Measurements from ENCODE around the gene CFAP97D2.

The CFAP97D2 gene

DNA sequence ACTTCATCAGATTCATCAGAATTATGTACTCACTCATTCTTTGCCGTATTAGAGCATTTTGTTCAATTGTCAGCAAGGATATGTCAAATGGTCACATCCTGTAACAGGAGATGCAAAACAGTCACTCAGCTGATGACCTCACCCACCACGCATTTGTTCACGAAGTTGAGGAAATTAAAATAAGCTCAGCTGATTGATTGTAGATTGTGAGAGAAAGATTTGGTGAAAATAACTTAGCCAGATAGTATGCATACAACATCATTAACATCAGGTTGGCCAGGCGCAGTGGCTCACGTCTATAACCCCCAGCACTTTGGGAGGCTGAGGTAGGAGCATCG lies 33.1 kb downstream of the CFAP97D2 start:
- TF ChIP-seq, protein P1, sequence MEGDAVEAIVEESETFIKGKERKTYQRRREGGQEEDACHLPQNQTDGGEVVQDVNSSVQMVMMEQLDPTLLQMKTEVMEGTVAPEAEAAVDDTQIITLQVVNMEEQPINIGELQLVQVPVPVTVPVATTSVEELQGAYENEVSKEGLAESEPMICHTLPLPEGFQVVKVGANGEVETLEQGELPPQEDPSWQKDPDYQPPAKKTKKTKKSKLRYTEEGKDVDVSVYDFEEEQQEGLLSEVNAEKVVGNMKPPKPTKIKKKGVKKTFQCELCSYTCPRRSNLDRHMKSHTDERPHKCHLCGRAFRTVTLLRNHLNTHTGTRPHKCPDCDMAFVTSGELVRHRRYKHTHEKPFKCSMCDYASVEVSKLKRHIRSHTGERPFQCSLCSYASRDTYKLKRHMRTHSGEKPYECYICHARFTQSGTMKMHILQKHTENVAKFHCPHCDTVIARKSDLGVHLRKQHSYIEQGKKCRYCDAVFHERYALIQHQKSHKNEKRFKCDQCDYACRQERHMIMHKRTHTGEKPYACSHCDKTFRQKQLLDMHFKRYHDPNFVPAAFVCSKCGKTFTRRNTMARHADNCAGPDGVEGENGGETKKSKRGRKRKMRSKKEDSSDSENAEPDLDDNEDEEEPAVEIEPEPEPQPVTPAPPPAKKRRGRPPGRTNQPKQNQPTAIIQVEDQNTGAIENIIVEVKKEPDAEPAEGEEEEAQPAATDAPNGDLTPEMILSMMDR (conservative IDR thresholded peaks at IDR 0.05; ENCODE audit: low read length), result no peak
- no peak for DNase-seq (ENCODE audit: low read depth)
- no peak overlapping the region for H3K4me3 ChIP-seq (ENCODE audit: low read length)

DNA sequence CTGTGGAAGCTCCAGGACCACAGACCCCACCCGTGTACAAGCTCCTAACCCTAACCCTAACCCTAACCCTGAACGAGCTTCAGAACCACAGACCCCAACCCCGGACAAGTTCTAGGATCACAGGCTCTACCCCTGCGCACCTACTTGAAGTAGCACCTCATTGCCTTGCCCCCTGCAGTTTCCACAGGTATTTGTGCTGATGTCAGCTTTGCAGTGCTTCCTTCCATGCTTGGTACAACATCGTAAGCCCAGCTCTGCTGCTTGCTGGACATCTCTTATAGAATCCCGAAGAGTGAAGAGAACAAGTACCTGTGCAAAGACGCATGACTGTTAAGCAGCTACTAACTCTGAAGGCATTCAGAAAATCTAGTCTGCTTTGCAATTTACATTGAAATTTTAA lies 34.9 kb downstream of the CFAP97D2 start:
- no peak for DNase-seq (ENCODE audit: low read depth)
- no peak overlapping the region for H3K4me3 ChIP-seq (ENCODE audit: low read length)
- TF ChIP-seq, protein P1 (conservative IDR thresholded peaks at IDR 0.05; ENCODE audit: low read length), result no peak

DNA sequence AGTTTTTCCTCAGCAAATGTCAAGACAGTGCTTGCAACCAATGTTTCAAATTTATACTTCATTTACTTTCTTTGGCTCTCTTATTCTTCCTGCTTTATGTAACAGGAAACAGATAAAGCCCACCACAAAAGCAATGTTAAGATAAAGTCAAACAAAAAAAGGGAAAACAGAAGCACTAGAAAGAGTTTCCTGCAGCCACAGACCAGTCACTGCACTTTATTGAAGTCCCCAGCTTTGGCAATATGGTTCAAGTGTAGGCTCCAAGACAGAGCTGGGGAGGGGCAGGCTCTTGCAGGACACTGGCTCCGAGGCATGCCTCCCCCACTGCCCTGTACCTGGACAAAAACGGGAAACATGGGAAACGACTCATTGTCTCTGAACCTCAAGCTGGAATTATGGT lies 40.3 kb downstream of the CFAP97D2 start:
- DNase-seq (ENCODE audit: low read depth), result no peak
- TF ChIP-seq, protein P1 (conservative IDR thresholded peaks at IDR 0.05; ENCODE audit: low read length), result no peak
- no peak overlapping the region for H3K4me3 ChIP-seq (ENCODE audit: low read length)

GRCh38 chr13:114222461-114222968 lies 43.5 kb downstream of the CFAP97D2 start:
- TF ChIP-seq, protein P1 (conservative IDR thresholded peaks at IDR 0.05; ENCODE audit: low read length), result no peak
- H3K4me3 ChIP-seq (ENCODE audit: low read length), result no peak overlapping the region
- DNase-seq (ENCODE audit: low read depth), result no peak

DNA sequence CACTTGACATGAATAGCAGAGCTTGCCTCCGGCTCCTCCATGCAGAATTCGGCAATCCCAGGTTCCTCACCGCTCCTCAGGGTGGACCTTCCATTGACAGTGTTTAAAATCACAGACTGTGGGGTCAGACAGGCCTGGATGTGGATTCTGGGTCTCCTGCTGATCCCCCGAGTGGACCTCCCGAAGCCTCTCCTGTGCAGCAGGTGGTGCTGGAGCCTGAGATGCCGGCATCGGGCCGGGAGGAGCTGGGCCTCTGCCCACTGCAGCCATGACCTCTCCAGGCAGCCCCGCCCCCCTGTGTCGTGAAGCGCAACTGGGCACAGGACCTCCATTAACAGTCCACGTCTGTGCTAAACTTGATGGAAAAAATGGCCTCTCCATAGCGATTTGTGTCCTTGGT lies 45.1 kb downstream of the CFAP97D2 start:
- DNase-seq (ENCODE audit: low read depth), result no peak
- H3K4me3 ChIP-seq (ENCODE audit: low read length), result no peak overlapping the region
- TF ChIP-seq, protein P1 (conservative IDR thresholded peaks at IDR 0.05; ENCODE audit: low read length), result no peak

GRCh38 chr13:114225610-114226009 lies 46.6 kb downstream of the CFAP97D2 start:
- DNase-seq (ENCODE audit: low read depth), result no peak
- TF ChIP-seq, protein P1 (conservative IDR thresholded peaks at IDR 0.05; ENCODE audit: low read length), result no peak
- H3K4me3 ChIP-seq (ENCODE audit: low read length), result no peak overlapping the region

GRCh38 chr13:114226088-114226487 lies 47.0 kb downstream of the CFAP97D2 start:
- no peak overlapping the region for H3K4me3 ChIP-seq (ENCODE audit: low read length)
- peak; percentile 13 for DNase-seq (ENCODE audit: low read depth)
- TF ChIP-seq, protein P1 (conservative IDR thresholded peaks at IDR 0.05; ENCODE audit: low read length), result no peak

Measured in AG10803 (cell line).